ENCODE data around the gene TMED1.

TMED1 gene

DNA sequence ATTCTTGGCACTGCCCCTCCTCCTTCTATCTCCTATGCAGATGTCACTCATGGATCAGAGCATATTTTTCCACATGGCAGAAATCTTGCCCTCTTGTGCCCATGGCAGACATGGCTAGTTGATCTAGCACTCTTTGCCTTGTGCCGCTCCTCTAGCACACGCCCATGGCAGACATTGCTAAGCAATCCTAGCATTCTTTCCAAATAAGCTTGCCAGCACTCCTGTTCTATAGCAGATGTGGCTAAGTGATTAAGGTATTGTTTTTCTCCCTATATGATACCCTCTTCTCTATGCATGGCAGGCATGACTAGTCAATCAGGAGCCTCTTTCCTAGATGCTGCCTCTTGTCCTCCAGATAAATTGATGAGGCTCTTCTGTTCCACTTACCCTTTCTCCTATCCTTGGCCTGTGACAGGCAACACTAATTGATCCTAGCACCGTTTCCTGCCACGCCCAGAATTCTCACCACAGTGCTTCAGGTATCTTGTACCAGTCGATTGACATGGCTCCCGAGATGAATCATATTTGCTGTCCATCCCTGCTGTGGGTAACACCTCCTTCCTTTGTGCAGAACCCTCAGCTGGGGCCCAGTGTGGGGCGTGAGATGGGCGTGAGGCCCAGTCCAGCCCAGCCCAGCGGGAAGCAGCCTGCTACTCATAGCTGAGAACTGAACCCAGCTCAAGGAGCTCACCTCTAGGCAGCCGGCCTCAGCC is 26.9 kb downstream of the TMED1 start:
- Histone ChIP-seq H3K36me3 (ENCODE audit: control insufficient read depth in 2 of 2, insufficient read depth in 2 of 2, low read length in 2 of 2) (peaks cover 19 to 46% of the 10 kb centered on the region in 2 donors), H3K9me3 (ENCODE audit: control insufficient read depth in 2 of 2, low read length in 2 of 2) (no peaks in the 10 kb centered on the region), H3K4me1 (ENCODE audit: control insufficient read depth, insufficient read depth, low read length) (no peaks in the 10 kb centered on the region), H3K27ac (ENCODE audit: low read length) (no peak overlapping the region), H3K4me3 (ENCODE audit: low read length in 2 of 2) (no peak overlapping the region), H3K9ac (ENCODE audit: low read length in 2 of 2) (no peak overlapping the region), H3K27me3 (ENCODE audit: control insufficient read depth in 1 of 2, insufficient read depth in 2 of 2, low read length in 2 of 2) (no peaks in the 10 kb centered on the region)

DNA sequence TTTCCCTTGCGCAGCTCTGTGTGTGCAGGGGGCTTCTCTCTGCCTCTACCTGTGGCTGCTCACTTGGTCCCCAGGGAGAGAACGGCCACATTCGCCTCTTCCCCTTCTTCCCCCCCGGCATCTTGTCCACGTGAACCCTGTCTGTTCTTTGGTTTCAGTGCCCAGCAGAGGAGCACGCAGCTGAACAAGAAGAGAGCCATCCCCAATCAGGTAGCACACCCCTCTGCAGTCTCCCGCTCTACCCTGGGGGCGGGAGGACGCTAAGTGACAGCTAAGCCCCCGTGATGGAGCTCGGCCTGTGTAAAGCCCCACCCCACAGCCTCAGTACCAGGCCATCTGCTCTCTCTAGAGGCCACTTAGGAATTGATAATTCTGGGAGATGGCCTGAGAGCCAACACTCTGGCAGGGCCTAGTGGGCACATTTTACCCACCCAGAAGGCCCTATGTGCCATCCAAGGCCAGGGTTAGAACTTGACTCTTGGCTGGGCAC is 30.2 kb downstream of the TMED1 start:
- H3K4me1 ChIP-seq (ENCODE audit: control insufficient read depth, insufficient read depth, low read length) = no peaks in the 10 kb centered on the region
- no peak overlapping the region for H3K9ac ChIP-seq (ENCODE audit: low read length in 2 of 2)
- H3K9me3 ChIP-seq (ENCODE audit: control insufficient read depth in 2 of 2, low read length in 2 of 2) = no peaks in the 10 kb centered on the region
- no peak overlapping the region for H3K4me3 ChIP-seq (ENCODE audit: low read length in 2 of 2)
- no peaks in the 10 kb centered on the region for H3K27me3 ChIP-seq (ENCODE audit: control insufficient read depth in 1 of 2, insufficient read depth in 2 of 2, low read length in 2 of 2)
- H3K27ac ChIP-seq (ENCODE audit: low read length) = no peak overlapping the region
- peaks cover 30 to 46% of the 10 kb centered on the region in 2 donors for H3K36me3 ChIP-seq (ENCODE audit: control insufficient read depth in 2 of 2, insufficient read depth in 2 of 2, low read length in 2 of 2)

DNA sequence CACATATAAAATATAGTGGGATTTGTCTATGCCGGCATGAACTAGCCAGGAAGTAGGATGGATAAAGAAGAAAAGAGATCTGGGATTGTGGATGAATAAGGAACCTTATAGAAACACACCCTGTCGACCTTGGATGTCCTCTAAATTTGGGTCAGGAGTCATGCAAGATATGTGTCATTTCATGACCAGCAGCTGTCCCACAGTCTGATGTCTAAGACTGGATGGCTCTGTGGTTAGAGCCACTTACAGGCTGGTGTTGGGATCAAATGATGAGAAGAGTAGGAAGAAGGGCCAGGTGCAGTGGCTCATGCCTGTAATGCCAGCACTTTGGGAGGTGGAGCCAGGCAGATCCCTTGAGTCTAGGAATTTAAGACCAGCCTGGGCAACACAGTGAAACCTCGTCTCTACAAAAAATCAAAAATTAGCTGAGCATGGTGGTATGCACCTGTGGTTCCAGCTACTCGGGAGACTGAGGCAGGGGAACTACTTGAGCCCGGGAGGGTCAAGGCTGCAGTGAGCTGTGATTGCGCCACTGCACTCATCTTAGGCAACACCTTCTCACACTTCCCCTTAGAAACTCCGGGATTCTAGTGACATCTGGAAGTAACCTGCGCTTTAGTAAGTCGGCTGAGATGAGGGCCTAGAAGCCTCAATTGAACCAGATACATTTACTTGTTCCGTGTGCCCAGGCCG is 30.8 kb downstream of the TMED1 start:
- Histone ChIP-seq H3K36me3 (ENCODE audit: control insufficient read depth in 2 of 2, insufficient read depth in 2 of 2, low read length in 2 of 2) (peaks cover 30 to 42% of the 10 kb centered on the region in 2 donors), H3K9ac (ENCODE audit: low read length in 2 of 2) (no peak overlapping the region), H3K27ac (ENCODE audit: low read length) (no peak overlapping the region), H3K9me3 (ENCODE audit: control insufficient read depth in 2 of 2, low read length in 2 of 2) (no peaks in the 10 kb centered on the region), H3K27me3 (ENCODE audit: control insufficient read depth in 1 of 2, insufficient read depth in 2 of 2, low read length in 2 of 2) (no peaks in the 10 kb centered on the region), H3K4me3 (ENCODE audit: low read length in 2 of 2) (no peak overlapping the region), H3K4me1 (ENCODE audit: control insufficient read depth, insufficient read depth, low read length) (no peaks in the 10 kb centered on the region)

DNA sequence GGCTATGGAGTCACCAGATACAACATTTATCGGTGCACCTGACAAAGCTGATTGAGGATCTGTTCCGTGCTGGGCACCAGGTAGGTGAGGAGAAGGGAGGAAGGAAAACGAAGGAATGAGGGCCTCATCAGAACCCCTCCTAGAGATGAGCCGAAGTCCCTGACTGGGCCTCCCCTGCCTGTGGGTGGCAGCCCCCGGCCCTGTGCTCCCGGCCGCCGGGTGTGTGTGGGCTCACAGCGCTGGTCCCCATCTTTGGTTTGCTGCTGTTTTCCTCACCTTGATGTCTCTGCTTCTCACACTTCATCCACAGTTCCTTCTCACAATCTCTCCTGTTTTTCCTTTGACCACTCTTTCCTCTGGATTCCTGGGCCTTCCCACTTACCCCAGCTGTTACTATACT is 32.8 kb downstream of the TMED1 start:
- Histone ChIP-seq H3K36me3 (ENCODE audit: control insufficient read depth in 2 of 2, insufficient read depth in 2 of 2, low read length in 2 of 2) (peaks cover 33 to 40% of the 10 kb centered on the region in 2 donors), H3K9me3 (ENCODE audit: control insufficient read depth in 2 of 2, low read length in 2 of 2) (no peaks in the 10 kb centered on the region), H3K9ac (ENCODE audit: low read length in 2 of 2) (no peak overlapping the region), H3K27ac (ENCODE audit: low read length) (no peak overlapping the region), H3K4me3 (ENCODE audit: low read length in 2 of 2) (no peak overlapping the region), H3K4me1 (ENCODE audit: control insufficient read depth, insufficient read depth, low read length) (no peaks in the 10 kb centered on the region), H3K27me3 (ENCODE audit: control insufficient read depth in 1 of 2, insufficient read depth in 2 of 2, low read length in 2 of 2) (no peaks in the 10 kb centered on the region)

DNA sequence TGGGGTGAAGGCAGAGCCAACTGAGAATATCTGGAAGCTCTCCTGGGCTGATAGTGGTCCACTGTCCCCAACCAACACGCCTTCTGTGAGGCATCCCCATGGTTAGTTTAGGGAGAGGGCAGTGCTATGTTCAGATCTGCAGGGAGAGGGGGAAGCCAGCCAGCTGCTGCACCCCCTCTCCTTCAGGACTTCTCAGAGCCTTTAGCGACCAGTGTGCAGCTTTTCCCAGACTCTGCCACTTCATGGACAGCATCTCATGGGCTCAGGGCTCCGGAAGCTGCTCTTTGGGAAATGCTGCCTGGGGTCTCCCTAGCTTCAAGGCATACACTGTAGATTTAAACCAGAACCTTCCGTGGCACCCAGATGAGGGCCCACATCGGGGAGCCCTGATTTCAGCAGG is 33.5 kb downstream of the TMED1 start:
- no peak overlapping the region for H3K27ac ChIP-seq (ENCODE audit: low read length)
- H3K4me3 ChIP-seq (ENCODE audit: low read length in 2 of 2) = no peak overlapping the region
- no peaks in the 10 kb centered on the region for H3K4me1 ChIP-seq (ENCODE audit: control insufficient read depth, insufficient read depth, low read length)
- H3K27me3 ChIP-seq (ENCODE audit: control insufficient read depth in 1 of 2, insufficient read depth in 2 of 2, low read length in 2 of 2) = no peaks in the 10 kb centered on the region
- no peak overlapping the region for H3K9ac ChIP-seq (ENCODE audit: low read length in 2 of 2)
- no peaks in the 10 kb centered on the region for H3K9me3 ChIP-seq (ENCODE audit: control insufficient read depth in 2 of 2, low read length in 2 of 2)
- H3K36me3 ChIP-seq (ENCODE audit: control insufficient read depth in 2 of 2, insufficient read depth in 2 of 2, low read length in 2 of 2) = peaks cover 41 to 46% of the 10 kb centered on the region in 2 donors

DNA sequence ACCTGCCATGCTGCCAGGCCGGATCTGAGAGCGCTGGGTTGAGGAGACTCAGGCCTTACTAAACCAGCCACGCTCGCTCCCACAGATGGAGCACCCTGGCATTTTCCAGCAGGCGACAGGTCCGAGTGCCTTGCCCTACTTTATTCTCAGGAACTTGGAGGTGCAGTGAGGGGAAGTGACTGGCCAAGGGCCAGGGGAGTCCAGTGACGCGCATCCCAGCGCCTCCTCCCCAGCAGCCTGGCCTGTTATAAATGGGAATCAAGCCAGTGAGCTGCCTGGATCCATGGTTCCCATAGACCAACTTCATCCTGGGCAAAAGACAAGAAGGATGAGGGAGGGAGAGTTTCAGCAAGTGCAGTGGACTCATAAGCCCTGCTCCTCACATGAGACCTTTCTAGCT is 35.5 kb downstream of the TMED1 start:
- H3K4me3 ChIP-seq (ENCODE audit: low read length in 2 of 2) = no peak overlapping the region
- H3K27ac ChIP-seq (ENCODE audit: low read length) = no peak overlapping the region
- H3K36me3 ChIP-seq (ENCODE audit: control insufficient read depth in 2 of 2, insufficient read depth in 2 of 2, low read length in 2 of 2) = peaks cover 48 to 58% of the 10 kb centered on the region in 2 donors
- H3K4me1 ChIP-seq (ENCODE audit: control insufficient read depth, insufficient read depth, low read length) = no peaks in the 10 kb centered on the region
- H3K9ac ChIP-seq (ENCODE audit: low read length in 2 of 2) = no peak overlapping the region
- no peaks in the 10 kb centered on the region for H3K9me3 ChIP-seq (ENCODE audit: control insufficient read depth in 2 of 2, low read length in 2 of 2)
- H3K27me3 ChIP-seq (ENCODE audit: control insufficient read depth in 1 of 2, insufficient read depth in 2 of 2, low read length in 2 of 2) = no peaks in the 10 kb centered on the region

DNA sequence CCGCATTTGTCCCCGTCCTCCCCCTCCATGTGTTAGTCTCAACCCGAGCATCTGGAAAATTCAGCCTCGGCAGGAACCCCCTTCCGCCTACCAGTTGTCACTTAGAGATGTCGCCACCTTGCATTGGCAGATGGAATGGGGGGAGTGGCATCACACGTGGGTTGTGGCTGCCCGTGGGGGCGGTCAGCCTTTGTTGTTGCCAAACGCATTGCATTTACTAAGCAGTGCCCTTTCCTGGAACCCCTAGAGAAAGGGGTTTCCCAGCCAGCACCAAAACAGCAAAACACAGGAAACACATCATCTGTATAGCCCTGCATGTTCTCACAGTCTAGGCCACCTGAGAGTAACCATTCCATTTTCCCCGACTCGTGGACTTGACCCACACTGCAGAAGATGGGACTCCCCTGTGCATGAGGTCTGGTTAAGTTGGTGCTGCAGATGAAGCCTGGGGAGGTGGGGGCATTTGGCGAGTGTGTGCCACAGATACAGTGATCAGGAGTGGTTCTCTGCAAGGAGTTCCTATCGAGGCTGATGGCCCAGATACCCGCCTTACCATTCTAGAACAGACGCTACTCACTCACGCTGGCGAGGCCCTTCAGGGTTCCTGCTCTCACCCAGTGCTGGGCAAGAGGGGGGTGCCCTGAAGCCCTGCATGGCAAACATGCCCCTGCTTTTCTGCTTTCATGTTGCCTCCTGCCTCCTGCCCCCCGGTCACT is 38.3 kb downstream of the TMED1 start:
- H3K9me3 ChIP-seq (ENCODE audit: control insufficient read depth in 2 of 2, low read length in 2 of 2) = no peaks in the 10 kb centered on the region
- H3K36me3 ChIP-seq (ENCODE audit: control insufficient read depth in 2 of 2, insufficient read depth in 2 of 2, low read length in 2 of 2) = peaks cover 35 to 51% of the 10 kb centered on the region in 2 donors
- no peak overlapping the region for H3K27ac ChIP-seq (ENCODE audit: low read length)
- H3K27me3 ChIP-seq (ENCODE audit: control insufficient read depth in 1 of 2, insufficient read depth in 2 of 2, low read length in 2 of 2) = no peaks in the 10 kb centered on the region
- H3K4me1 ChIP-seq (ENCODE audit: control insufficient read depth, insufficient read depth, low read length) = no peaks in the 10 kb centered on the region
- no peak overlapping the region for H3K4me3 ChIP-seq (ENCODE audit: low read length in 2 of 2)
- H3K9ac ChIP-seq (ENCODE audit: low read length in 2 of 2) = no peak overlapping the region

DNA sequence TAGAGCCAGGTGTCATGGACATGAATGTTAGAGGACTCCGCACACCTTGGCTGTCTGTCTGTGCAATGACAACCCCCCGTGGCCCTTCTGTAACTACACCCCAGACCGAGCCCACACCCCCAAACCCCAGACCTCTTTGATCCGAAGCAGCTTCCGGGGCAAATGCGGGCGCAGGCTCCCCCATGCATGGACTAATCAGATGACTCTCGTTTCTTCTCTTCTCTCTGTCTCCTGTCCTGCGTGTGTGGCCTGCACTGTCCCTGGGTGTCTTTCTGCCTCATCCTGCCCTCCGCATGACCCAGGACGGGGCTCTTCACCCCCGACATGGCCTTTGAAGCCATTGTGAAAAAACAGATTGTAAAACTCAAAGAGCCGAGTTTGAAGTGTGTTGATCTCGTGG is 38.9 kb downstream of the TMED1 start:
- Histone ChIP-seq H3K9me3 (ENCODE audit: control insufficient read depth in 2 of 2, low read length in 2 of 2) (no peaks in the 10 kb centered on the region), H3K36me3 (ENCODE audit: control insufficient read depth in 2 of 2, insufficient read depth in 2 of 2, low read length in 2 of 2) (peaks cover 31 to 46% of the 10 kb centered on the region in 2 donors), H3K27ac (ENCODE audit: low read length) (no peak overlapping the region), H3K9ac (ENCODE audit: low read length in 2 of 2) (no peak overlapping the region), H3K4me3 (ENCODE audit: low read length in 2 of 2) (no peak overlapping the region), H3K27me3 (ENCODE audit: control insufficient read depth in 1 of 2, insufficient read depth in 2 of 2, low read length in 2 of 2) (no peaks in the 10 kb centered on the region), H3K4me1 (ENCODE audit: control insufficient read depth, insufficient read depth, low read length) (no peaks in the 10 kb centered on the region)

DNA sequence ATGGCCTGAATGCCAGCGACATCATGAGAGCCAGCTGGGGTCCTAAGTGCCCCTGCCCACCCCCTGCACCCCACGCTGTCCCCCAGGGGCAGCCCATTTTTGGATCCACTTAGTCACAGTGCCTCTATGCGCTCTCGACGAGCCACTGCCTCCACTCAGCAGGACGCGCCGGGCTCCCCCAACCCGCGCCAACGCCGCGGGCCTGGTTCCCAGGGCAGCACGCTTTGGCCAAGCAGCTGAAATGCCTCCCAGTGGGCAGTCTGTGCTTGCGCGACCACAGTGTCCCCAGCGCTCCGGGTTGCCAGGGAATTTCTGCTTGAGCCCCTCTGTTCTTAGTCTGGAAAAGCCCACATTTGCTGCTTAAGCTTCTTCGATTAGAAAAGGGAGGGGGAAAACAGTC is 39.4 kb downstream of the TMED1 start:
- Histone ChIP-seq H3K27ac (ENCODE audit: low read length) (no peak overlapping the region), H3K9ac (ENCODE audit: low read length in 2 of 2) (no peak overlapping the region), H3K4me3 (ENCODE audit: low read length in 2 of 2) (no peak overlapping the region), H3K4me1 (ENCODE audit: control insufficient read depth, insufficient read depth, low read length) (no peaks in the 10 kb centered on the region), H3K36me3 (ENCODE audit: control insufficient read depth in 2 of 2, insufficient read depth in 2 of 2, low read length in 2 of 2) (peaks cover 33 to 47% of the 10 kb centered on the region in 2 donors), H3K27me3 (ENCODE audit: control insufficient read depth in 1 of 2, insufficient read depth in 2 of 2, low read length in 2 of 2) (no peaks in the 10 kb centered on the region), H3K9me3 (ENCODE audit: control insufficient read depth in 2 of 2, low read length in 2 of 2) (no peaks in the 10 kb centered on the region)

DNA sequence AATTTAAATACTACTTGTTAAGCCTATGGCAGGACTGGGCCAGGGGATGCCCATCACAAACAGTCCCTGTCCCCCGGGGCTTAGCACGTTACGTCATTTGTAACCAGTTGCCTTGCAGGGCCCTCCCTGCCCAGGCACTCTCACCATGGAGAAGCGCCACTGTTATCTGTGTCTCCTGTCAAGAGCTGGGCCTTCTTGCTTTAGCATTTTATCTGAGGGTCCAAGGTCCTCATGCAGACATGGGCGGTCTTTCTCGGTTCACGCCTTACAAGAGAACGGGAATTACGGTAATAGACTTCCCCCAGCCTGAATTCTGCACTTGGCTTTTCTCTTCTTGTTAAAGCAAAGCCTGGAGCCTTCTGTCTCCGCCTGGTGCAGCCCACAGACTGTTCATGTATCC is 46.1 kb downstream of the TMED1 start:
- H3K4me1 ChIP-seq (ENCODE audit: control insufficient read depth, insufficient read depth, low read length) = no peaks in the 10 kb centered on the region
- peaks cover 35 to 49% of the 10 kb centered on the region in 2 donors for H3K36me3 ChIP-seq (ENCODE audit: control insufficient read depth in 2 of 2, insufficient read depth in 2 of 2, low read length in 2 of 2)
- H3K27ac ChIP-seq (ENCODE audit: low read length) = no peak overlapping the region
- no peak overlapping the region for H3K4me3 ChIP-seq (ENCODE audit: low read length in 2 of 2)
- no peaks in the 10 kb centered on the region for H3K9me3 ChIP-seq (ENCODE audit: control insufficient read depth in 2 of 2, low read length in 2 of 2)
- no peaks in the 10 kb centered on the region for H3K27me3 ChIP-seq (ENCODE audit: control insufficient read depth in 1 of 2, insufficient read depth in 2 of 2, low read length in 2 of 2)
- no peak overlapping the region for H3K9ac ChIP-seq (ENCODE audit: low read length in 2 of 2)
